ENCODE measurements around the gene KEL. TPM values are rescaled to one million over a fixed set of nuclear protein-coding genes. Genes with fewer than 3 reads are reported as not detected.
"Not testable (repeated sequence)": the region's sequence is repeated elsewhere in the genome, so short reads cannot be mapped to it uniquely, and the experiment has no call there.

KEL gene, protein sequence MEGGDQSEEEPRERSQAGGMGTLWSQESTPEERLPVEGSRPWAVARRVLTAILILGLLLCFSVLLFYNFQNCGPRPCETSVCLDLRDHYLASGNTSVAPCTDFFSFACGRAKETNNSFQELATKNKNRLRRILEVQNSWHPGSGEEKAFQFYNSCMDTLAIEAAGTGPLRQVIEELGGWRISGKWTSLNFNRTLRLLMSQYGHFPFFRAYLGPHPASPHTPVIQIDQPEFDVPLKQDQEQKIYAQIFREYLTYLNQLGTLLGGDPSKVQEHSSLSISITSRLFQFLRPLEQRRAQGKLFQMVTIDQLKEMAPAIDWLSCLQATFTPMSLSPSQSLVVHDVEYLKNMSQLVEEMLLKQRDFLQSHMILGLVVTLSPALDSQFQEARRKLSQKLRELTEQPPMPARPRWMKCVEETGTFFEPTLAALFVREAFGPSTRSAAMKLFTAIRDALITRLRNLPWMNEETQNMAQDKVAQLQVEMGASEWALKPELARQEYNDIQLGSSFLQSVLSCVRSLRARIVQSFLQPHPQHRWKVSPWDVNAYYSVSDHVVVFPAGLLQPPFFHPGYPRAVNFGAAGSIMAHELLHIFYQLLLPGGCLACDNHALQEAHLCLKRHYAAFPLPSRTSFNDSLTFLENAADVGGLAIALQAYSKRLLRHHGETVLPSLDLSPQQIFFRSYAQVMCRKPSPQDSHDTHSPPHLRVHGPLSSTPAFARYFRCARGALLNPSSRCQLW
- not detected for polyA plus RNA-seq (2013, experiment 1 of 2; ENCODE audit: insufficient read length)
- 0.15 TPM for polyA plus RNA-seq (2013, experiment 2 of 2; ENCODE audit: insufficient read length)

DNA sequence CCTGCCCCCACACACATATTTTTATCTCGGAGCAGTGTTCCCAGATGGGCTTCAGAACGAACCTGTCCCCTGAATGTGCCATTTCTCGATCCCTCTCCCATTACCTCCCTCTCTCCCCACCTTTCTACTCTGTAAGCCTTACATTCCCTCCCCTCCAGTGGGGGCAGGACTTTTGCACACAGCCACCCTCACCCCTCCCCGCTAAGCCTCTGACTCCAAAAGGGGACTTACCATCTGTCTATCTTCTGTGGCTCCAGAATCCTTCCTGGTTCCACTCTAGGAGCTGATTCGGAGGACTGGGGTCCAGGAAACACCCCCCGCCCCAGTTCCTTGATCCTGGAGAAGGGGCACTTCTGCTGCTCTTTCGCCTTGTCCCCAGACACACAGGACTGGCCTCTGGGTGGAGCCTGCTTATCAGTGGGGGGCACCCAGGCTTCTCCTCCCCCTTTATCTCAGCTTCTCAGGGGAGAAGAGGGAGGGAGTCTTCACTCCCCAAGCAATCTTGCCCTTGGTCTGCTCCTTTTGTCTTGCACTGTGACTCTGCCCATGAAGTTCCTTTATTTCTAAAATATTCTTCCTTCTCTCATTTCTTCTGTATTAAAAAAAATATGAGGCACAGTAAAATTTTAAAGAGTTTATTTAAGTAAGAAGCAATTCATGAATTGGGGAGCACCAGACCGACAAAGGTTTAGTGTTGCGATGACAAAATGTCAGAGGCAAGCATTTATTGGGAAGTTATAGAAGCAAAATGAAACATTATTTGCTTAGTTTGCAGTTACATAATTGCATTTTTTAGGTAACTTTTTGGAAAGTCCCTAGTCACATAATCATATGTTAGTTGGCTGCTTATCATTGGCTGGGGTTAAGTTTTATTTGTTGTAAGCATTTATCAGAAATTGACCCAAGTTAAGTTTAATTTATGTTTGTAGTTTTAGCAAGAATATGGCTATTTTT, at the start of gene KEL:
TSS of gene KEL (minus strand) at position 391 of the 954 bp plus-strand sequence. CDS start at position 234, 157 bp downstream.
- DNase-seq, result no peak

DNA sequence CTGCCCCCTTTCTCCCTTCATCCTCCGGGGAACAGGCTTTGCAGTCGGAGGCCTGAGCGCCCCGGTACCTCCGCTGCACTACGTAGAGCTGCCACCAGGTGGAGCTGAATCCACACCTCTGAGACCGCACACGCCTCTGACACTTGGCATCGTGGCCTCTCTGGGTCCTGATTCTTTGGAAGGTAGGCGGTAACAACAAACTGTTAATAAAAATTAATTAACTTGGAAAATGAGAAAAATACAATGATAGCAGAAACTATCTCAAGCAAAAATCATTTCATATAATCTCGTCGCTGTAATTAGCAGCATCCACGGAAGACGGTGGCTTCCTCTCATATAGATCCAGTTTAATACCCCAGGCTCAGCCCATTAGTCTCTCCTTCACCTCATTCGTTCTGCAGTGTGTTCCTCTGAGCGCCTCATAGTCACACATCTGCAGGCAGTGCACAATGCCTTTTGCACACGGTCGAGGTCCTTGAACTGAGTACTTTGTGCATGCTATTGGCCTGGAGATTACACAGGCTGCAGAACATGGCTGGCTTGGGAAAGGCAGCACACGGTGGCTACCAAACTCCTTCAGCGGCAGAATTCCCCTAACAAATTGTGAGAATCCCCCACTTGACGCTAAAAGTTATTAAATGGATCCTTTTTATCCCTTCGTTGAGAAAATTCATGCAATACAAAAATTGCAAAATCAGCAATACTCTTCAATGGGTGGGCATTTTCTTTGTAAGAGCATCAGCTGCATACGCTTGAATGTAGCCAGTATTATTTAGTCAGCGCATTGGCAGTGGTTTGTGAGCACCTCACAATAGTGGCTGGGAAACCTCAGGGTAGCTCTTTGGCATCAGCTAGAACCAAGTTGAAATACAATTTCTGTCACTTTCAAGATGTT, 46.1 kb upstream of the KEL start:
- peak; percentile 52 for DNase-seq

DNA sequence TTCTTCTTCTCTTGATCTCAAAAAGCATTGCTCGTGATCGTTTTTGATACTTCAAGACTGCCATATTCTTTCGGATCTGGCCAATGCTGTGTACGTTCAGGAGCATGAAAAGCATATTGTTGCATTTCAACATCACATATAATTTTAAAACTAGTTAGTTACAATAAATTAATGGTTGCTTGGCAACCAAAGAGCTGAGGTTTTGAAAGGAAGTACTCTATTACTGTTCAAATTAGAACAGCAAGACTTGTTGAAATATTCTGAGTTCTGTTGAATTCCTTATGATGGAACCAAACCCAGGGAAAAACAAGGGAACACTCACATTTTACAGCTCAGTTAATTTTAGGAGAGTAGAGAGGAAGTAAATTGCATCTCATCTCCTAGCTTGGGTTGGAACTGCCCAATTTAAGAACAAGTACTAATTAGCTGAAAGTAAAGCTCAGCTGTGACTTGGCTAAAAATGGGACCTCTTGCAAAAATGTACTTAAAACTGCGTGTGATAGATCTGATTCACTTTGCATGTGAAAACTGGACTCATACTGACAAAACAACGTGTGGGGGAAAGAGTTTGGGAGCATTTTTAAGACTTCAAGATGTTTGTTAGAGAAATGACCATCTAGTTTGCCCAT, 43.6 kb upstream of the KEL start:
- no peak for DNase-seq

DNA sequence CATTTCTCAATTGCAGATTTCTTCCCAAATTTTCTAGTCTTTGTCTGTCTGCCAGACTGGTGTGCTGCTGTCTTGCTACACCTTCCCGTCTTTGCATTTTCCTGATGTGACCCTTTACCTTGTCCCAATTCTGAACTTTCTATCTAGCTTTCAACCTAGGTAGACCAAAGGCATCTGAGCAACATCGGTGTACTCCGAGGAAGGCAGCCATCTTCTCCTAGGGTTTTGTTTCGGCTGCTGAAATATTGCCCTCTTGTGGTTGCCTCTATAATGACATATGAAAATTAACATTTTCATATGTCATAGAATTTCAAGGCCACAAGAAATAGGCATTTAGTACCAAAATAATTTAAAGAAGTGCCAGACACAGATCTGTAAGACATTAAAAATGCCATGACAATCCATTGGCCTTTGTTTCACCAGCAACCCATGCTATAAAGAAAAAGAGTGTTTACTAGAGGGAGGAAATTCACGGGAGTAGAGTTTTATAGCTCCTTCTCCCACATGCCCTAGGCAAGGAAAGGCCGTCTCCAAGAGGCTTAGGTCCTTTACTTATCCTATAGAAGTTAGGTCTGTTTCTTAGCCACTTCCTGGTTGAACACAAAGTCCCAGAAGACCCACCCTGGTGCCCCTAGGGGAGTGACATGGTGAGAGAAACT, 41.4 kb upstream of the KEL start:
- peak; percentile 40 for DNase-seq

DNA sequence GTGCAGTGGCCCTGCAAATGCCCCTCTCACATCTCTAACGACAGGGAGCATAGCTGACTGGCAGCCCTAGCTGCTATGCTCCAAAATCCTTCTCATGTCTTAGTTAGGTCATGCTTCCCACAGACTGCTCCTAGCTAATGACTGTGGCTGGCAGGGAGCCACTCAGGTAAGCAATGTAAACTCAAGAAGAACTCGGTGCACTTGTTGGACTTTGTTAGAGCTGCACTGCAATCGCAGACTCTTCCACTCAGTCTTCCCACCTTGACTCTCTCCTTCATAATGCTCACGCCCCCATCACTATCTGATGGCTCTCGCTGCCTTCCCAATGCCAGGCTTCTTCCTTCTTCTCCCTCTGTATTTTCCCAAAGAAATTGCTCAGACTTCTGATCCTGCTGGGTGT, 40.7 kb upstream of the KEL start:
- no peak for DNase-seq

DNA sequence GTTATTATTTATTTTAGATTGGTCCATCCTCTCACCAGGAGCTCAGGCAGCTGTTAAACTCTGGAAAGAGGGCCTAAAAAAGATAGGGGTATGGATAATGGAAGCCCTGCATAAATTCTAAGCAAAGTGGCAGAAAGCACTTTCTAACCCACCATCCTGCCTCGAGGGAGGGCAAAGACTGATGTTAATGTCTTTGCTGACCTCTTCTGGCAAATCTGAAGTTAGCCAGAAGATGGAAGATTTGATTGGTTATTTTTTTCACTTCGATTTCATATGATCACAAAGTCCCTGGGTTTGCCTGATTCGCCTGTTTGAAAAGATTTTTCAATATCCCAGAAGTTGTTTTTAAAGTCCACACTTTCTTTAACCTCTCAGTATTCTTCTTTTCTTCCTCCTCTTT, 39.9 kb upstream of the KEL start:
- no peak for DNase-seq

DNA sequence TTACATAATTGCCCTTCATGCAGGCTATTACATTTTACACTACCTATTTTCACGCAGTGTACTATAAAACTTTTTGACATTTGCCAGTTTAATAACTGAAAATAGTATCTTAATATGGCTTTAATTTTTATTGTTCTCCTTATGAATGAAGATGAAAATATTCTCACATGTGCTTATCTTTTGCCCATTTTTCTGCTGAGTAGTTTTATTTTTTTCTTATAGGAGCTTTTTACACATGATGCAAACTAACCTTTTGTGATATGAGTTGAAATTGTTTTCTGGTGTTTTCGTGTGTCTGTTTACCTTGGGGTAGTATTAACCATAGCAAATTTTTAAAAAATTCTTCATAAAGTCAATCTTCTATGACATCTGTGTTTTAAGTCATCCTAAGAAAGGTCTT, 38.5 kb upstream of the KEL start:
- DNase-seq, result no peak

DNA sequence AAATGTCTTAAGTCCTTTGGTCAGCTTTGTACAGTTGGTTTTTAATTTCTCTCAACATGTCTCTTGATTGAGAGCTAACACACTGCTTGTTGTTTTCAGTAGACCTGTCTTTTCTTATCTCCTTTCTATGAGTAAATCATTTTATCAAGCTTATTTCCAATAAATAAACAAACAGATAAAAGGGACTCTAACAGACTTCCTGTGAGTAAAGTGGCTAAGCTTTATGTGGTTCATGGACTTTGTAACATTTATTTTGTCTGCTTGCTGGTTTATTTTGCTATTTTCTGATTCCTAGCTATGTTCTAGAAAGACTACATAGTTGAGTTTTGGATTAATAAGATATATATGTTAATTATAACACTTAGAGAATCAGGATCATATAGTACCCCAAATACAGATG, 37.6 kb upstream of the KEL start:
- DNase-seq, result no peak

DNA sequence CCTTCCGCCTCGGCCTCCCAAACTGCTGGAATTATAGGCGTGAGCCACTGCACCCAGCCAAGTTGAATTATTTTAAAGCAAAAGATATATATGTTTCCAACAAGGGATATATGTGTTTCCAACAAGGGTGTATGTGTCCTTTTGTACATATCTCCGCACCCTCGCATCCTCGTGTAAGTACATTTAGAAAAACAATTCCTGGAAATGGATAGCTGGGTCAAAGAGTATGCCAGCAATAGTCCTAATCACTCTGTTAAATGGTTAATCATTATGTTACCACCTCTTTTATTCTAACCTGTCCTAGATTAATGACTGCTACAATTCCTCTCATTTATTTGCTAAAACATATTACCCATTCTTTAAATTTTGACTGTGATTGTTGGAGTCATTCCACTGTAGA, 36.8 kb upstream of the KEL start:
- no peak for DNase-seq

DNA sequence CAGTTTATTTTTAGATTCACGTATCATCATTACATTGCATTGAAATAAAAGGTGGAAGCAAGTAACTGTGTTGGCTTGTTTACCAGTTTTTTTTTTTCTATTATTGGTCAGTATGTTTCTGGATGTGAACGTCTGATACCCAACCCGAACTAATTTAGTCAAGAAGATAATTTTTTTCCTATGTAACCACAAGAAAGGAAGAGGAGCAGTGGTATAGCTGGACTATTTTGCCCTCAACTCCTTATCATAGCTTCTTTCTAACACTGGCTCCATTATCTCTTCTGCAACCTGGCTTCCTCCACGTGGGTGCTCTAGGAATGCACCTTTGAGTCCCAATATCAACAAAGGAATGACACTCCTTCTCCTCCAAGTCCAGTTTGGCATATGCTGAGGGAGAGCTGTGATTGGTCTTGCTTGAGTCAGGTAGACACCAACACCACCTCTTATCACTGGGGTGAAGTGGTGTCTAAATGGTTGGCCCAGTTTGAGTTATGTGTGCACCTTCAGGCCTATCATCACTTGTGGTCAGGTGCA, 35.4 kb upstream of the KEL start:
- DNase-seq, result no peak

DNA sequence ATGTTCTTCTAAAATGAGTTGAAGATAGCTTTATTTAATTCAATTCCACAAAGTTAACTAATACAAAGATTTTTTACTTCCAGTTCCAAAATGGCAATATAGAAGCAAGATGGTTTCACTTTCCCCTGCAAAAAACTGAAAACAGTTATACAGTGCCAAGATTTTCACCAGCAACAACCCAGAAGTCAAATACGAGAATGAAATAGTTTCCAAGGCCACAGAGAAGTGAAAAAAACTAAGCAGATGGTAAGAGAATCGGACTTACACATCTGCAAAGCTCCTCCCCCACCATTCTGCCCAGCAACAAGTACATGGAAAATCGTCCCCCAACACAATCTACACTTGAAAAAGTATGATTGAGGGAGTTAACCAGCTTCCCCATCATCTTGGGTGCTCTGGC, 30.3 kb upstream of the KEL start:
- no peak for DNase-seq

DNA sequence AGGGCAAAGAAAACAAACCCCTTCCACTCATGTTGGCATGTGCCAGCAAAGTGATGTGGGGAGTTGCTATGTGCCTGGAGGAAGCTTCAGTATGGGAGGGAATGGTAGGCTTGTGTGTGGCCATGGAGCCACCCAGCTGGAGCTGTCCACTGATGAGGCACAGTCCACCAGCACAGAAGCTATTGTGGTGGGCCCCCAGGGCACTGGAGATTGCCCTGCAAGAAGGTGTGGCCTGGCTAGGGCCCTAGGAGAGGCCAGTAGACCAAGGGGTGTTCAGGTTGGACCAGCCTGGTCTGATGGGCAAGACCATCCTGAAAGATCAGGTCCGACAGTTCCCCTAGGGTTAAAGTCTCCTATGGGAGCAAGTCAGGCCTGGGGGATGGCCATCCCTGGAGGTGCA, 22.1 kb upstream of the KEL start:
- no peak for DNase-seq

DNA sequence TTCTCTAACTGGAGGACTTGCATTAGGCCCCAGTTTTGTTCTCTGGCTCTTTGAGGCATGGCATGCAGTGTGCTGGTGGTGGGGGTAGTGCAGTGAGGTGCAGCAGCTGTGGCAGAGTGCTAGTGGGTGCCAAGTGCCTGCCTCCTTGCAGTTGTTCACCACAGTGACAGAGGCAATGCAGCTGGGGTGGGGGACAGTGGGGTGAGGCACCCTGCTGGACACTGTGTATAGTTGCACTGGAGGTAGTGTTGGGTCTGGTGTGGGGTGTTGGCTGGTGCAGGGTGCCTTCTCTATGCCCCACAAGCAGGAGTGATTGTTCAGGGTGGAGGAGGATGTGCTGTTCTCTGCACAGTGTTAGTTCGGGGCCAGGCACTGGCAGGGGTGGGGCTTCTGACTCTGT, 21.7 kb upstream of the KEL start:
- DNase-seq, result no peak

DNA sequence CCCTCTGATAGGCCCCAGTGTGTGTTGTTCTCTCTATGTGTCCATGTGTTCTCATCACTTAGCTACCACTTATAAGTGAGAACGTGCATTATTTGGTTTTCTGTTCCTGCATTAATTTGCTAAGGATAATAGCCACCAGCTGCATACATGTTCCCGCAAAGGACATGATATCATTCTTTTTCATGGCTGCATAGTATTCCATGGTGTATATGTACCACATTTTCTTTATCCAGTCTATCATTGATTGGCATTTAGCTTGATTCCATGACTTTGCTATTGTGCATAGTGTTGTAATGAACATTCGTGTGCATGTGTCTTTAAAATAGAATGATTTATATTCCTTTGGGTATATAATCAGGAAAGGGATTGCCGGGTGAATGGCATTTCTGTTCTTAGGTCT, 16.2 kb upstream of the KEL start:
- not testable (repeated sequence) for DNase-seq

DNA sequence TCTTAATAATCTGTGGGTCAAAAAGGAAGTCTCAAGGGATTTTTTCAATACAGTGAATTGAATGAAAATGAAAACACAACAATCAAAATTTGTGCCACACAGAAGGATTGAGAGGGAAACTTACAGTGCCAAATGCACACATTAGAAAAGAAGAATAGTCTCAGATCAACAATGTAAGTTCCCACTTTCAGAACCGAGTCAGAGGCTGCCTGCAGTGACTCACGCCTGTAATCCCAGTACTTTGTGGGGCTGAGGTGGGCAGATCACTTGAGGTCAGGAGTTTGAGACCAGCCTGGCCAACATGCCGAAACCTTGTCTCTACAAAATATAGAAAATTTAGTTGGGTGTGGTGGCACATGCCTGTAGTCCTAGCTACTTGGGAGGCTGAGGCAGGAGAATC, 12.5 kb upstream of the KEL start:
- DNase-seq, result no peak

DNA sequence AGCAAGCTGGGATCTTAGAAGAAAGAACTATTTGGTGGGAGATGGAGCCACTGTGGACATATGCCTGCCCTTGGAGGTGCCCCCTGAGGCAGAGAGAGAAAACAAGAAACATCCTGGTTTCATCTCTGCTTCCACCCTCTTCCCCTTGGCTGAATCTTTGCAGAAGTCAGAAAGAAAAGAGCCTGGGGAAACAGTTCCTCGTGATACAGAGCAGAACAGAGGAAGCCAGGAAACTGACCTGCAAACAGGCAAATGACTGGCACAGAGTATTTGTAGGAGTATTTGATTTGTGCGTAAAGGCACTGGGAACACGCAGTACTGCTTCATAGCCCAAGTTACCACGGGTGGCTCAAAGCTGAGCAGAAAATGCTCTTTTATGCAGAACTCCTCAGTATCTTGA, 7.0 kb upstream of the KEL start:
- no peak for DNase-seq

DNA sequence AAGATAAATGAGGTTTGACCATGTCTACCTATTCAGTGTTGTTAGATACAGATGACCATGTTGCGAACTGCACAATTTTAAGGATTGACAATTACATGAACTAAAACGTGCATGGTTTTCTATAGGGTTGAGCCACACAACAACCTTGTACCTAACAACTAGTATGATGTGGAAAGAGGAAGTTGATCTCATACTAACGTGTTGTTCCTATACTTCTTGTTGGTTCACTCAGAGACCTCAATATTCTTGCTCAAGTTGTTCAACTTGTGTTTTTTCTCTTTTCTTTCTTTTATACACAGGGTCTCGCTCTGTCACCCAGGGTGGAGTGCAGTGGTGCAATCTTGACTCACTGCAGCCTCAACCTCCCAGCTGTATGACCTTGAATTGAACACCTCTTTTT, 6.1 kb upstream of the KEL start:
- no peak for DNase-seq

DNA sequence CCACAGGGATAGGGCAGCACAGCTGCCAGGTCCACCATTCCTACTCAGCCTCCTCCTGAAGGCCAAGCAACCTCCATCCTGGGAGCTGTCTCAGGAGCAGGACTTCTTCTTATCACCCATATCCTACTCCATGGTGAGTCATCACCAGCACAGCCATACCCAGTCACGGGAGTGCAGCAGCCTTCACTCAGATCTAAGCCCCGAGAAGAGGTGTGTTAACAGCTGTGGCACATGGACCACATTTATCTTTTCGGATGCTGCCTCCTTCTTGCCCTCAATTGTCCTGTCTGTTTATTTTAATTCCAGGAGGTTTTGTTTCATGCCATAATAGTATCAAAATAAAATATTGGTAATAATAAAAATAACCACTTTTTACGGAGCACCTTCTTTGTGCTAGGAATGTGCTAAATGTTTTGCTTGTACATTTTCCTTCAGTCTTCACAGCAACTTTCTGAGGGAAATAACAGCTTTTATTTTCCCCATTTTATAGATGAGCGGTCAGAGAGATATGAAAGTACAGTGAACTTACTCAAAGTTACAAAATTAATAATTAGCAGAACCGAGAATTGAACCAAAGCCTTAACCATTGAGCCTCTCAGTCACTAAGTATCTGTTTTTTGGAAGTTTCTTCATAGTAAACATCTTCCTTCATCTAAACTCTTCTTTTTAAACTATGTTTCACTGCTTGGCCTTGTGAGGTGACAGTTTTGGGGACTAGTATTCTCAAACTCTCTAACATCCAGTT, 2.5 kb upstream of the KEL start:
- no peak for DNase-seq

DNA sequence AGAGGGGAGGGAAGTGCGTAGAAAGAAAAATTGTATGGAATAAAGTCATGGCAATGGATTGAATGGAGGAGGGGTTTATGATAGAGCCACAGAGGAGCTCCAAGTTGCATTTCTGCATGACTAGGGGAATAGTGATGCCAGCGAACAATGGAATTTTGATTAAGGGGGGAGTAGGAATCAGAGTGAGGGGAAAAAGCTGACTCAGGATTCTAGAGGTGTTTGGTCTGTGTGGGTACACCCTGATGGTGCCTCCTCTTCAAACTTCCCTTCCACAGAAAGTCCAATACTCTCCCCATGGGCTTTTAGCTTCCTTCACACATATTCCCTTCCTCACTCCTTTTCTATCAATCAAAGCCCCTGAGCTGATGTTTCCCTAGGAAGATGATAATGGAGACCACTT, 1.8 kb upstream of the KEL start:
- no peak for DNase-seq

DNA sequence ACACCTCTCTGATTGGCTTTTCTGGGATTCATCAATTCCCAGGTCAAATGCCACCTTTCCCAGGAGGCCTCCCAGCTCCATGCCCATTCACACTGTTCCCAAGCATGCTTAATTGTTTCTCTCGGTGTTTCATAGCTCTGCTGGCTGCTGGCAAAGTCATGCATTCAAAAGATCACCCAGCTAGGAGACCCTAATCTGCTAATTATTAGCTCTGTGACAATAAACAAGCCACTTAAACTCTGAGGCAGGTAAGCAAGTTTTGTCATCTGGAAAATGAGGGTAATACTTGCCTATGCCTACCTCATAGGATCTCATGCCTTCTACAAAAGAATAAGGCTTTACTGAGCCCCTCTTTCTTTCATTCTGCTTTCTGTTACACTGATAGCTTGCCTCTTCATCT, 828 bp upstream of the KEL start:
- no peak for DNase-seq

Measured in fibroblast of skin of abdomen (primary cell).